LNCAP (cell line): ENCODE data around the gene RALGDS.

Source experiments
- CTCF ChIP-seq: fragments of 450-650 bp; IDR thresholded peaks from 2 replicates; pipeline ENCODE4 v1.5.1; 2017; ENCODE audit warnings: mild to moderate bottlenecking

The RALGDS gene

GRCh38 chr9:133050142-133050541, 70.9 kb downstream of the RALGDS start:
- TF ChIP-seq CTCF: no peak

GRCh38 chr9:133049043-133049442, 72.0 kb downstream of the RALGDS start:
- TF ChIP-seq CTCF: no peak

GRCh38 chr9:133048595-133048994, 72.4 kb downstream of the RALGDS start:
- peak; percentile 46 for TF ChIP-seq CTCF
